HepG2 (cell line): ENCODE data around the gene MPP7. TPM values are rescaled to one million over a fixed set of nuclear protein-coding genes. Genes with fewer than 3 reads are reported as not detected.
A peak's percentile ranks its signal among the peaks of the same experiment; 100 is the strongest.

ENCODE experiments used
- ATAC-seq: fragments of 200-7000 bp; cut with Tn5 transposase; 3 replicates; pipeline ENCODE4 v1.9.1; 2020; ENCODE audit warnings: mild to moderate bottlenecking, moderate library complexity
- BruUV-seq: library from RNA; stranded (reverse); fragments of 400-500 nt; replicated peaks from 2 replicates; lab custom pipeline; 2021; lab: Mats Ljungman, UMichigan
- CTCF ChIA-PET: fragments of 300-600 bp; formaldehyde crosslinking; extraction: SDS; loops from one replicate; lab custom pipeline; 2021; ENCODE audit warnings: low total read pairs, inconsistent platforms, low intra/inter-chr PET ratio; lab: Yijun Ruan, JAX
- POLR2A ChIA-PET: fragments of 350-600 bp; sonication (Branson Sonifier 250); formaldehyde crosslinking; loops from one replicate; lab custom pipeline; 2020; ENCODE audit warnings: antibody characterized with exemption, inconsistent platforms; lab: Yijun Ruan, JAX
- DNase-seq: peaks from one replicate; pipeline ENCODE4 v3.0.0-alpha.2; 2015; ENCODE audit warnings: low spot score
- FAIRE-seq: peaks from 3 replicates; lab custom pipeline; 2011; peaks lifted over from hg19 to GRCh38; lab: Jason Lieb, UNC
- H2AFZ ChIP-seq: one replicate; pipeline ENCODE4 v1.6.1; 2011; ENCODE audit warnings: low read length, inconsistent platforms
- H3K27ac ChIP-seq: fragments of 300-600 bp; 3 replicates; pipeline ENCODE4 v1.8.0; 2011; ENCODE audit warnings: mixed run types, mild to moderate bottlenecking, mixed read lengths, low read length, inconsistent platforms; ENCODE audit not compliant: insufficient read depth; ENCODE audit errors: extremely low read length
- H3K27me3 ChIP-seq, 2 experiments: fragments of 200-600 bp in 1 of 2; 2 replicates in 1 of 2; 3 replicates in 1 of 2; pipeline versions ENCODE4 v1.6.0 to v1.8.0; 2011; ENCODE audit warnings: low read length in 2 of 2, mild to moderate bottlenecking in 2 of 2, moderate library complexity in 2 of 2, inconsistent platforms in 1 of 2; ENCODE audit not compliant: insufficient read depth in 2 of 2, control insufficient read depth in 1 of 2
- H3K36me3 ChIP-seq, 2 experiments: fragments of 200-600 bp in 1 of 2; replicated peaks in 1 of 2; 2 replicates in 1 of 2; 3 replicates in 1 of 2; pipeline versions ENCODE4 v1.5.1 to v1.8.0; 2011; ENCODE audit warnings: low read length in 2 of 2, inconsistent platforms in 1 of 2; ENCODE audit not compliant: insufficient read depth in 2 of 2, control insufficient read depth in 1 of 2
- H3K4me1 ChIP-seq: 2 replicates; pipeline ENCODE4 v1.5.1; 2012; ENCODE audit warnings: low read length, inconsistent platforms; ENCODE audit not compliant: insufficient read depth
- H3K4me2 ChIP-seq: 2 replicates; pipeline ENCODE4 v1.6.0; 2011; ENCODE audit warnings: low read depth, low read length, inconsistent platforms
- H3K4me3 ChIP-seq, 3 experiments: fragments of 200-600 bp in 1 of 3; sonication (generic), shearing (Covaris generic) in 1 of 3; replicated peaks in 1 of 3; 2 replicates each; pipeline ENCODE4 v1.5.1; 2011 to 2016; ENCODE audit warnings: low read length in 3 of 3, inconsistent platforms in 2 of 3, low read depth in 2 of 3, mild to moderate bottlenecking in 2 of 3, control low read depth in 1 of 3, mixed read lengths in 1 of 3; ENCODE audit not compliant: insufficient read depth in 1 of 3
- H3K79me2 ChIP-seq: one replicate; pipeline ENCODE4 v1.6.1; 2011; ENCODE audit warnings: low read length, inconsistent platforms; ENCODE audit not compliant: insufficient read depth
- H3K9ac ChIP-seq: 2 replicates; pipeline ENCODE4 v1.6.0; 2011; ENCODE audit warnings: mild to moderate bottlenecking, low read depth, low read length, inconsistent platforms; ENCODE audit not compliant: insufficient read depth
- H3K9me3 ChIP-seq: 2 replicates; pipeline ENCODE4 v1.5.1; 2012; ENCODE audit warnings: mild to moderate bottlenecking, low read length
- H4K20me1 ChIP-seq: 2 replicates; pipeline ENCODE4 v1.6.0; 2011; ENCODE audit warnings: inconsistent platforms, mild to moderate bottlenecking, low read length, moderate library complexity; ENCODE audit not compliant: insufficient read depth
- GATA4 ChIP-seq: sonication (generic); IDR thresholded peaks from 2 replicates; pipeline ENCODE4 v1.6.1; 2016; ENCODE audit warnings: antibody characterized with exemption, low read depth, borderline replicate concordance
- HIC2 ChIP-seq: sonication (generic); formaldehyde crosslinking; IDR thresholded peaks from 2 replicates; pipeline ENCODE4 v1.9.0; 2022; ENCODE audit warnings: low read depth, missing genetic modification reagents
- KDM6A ChIP-seq: IDR thresholded peaks from 2 replicates; pipeline ENCODE4 v1.6.1; 2016; ENCODE audit warnings: low read depth
- LCORL ChIP-seq, 2 experiments: fragments of 450-650 bp in 1 of 2; sonication (generic) in 1 of 2; formaldehyde crosslinking in 1 of 2; IDR thresholded peaks; 2 replicates each; pipeline versions ENCODE4 v1.5.0 to v1.6.1; 2017 to 2020; ENCODE audit warnings: antibody characterized with exemption in 1 of 2, missing genetic modification reagents in 1 of 2
- MLXIP ChIP-seq: sonication (generic); formaldehyde crosslinking; IDR thresholded peaks from 2 replicates; pipeline ENCODE4 v1.9.0; 2021; ENCODE audit warnings: missing genetic modification reagents, borderline replicate concordance
- NRL ChIP-seq: sonication (generic); formaldehyde crosslinking; IDR thresholded peaks from 2 replicates; pipeline ENCODE4 v1.5.0; 2020; ENCODE audit warnings: missing genetic modification reagents, mild to moderate bottlenecking, moderate library complexity, borderline replicate concordance
- SMARCC2 ChIP-seq: fragments of 450-650 bp; IDR thresholded peaks from 2 replicates; pipeline ENCODE4 v1.6.1; 2017; ENCODE audit warnings: antibody characterized with exemption, mild to moderate bottlenecking
- ZMYM2 ChIP-seq: sonication (generic); formaldehyde crosslinking; IDR thresholded peaks from 2 replicates; pipeline ENCODE4 v1.8.0; 2022; ENCODE audit warnings: mild to moderate bottlenecking, missing genetic modification reagents
- ZNF615 ChIP-seq: sonication (generic); formaldehyde crosslinking; IDR thresholded peaks from 2 replicates; pipeline ENCODE4 v1.5.0; 2020; ENCODE audit warnings: mild to moderate bottlenecking, missing genetic modification reagents, borderline replicate concordance
- WGBS: methylation state at CpG from one replicate; pipeline ENCODE4 v1.1.6; 2017; ENCODE audit warnings: low lambda C conversion rate; 5-methylcytosine and 5-hydroxymethylcytosine counted together
- in situ Hi-C: cut with HindIII; loops from 2 replicates; pipeline ENCODE4 v1.10.0; 2017; ENCODE audit warnings: low pct_unique_long_range_greater_than_20kb; ENCODE audit not compliant: extremely low pct_ligation_motif_present
- intact Hi-C: fragments of 100-400 bp; cut with micrococcal nuclease; formaldehyde crosslinking; loops from one replicate; pipeline ENCODE4 v1.10.0; 2022; ENCODE audit not compliant: unreplicated experiment
- polyA plus RNA-seq, 8 experiments: library from polyadenylated mRNA; depleted of rRNA in 3 of 8; stranded (reverse) in 7 of 8; unstranded in 1 of 8; fragments of >200 nt; fragmentation: Illumina TruSeq in 4 of 8; extraction: Trizol in 4 of 8; gene quantifications; 2 replicates each; pipeline versions ENCODE4 v1.2.1 to v1.2.3, GENCODE V29; 2011 to 2016; ENCODE audit warnings: low read depth in 4 of 8, missing spikeins in 1 of 8, mixed read lengths in 1 of 8; ENCODE audit not compliant: insufficient read depth in 1 of 8
- total RNA-seq, 5 experiments: library from RNA; depleted of rRNA; stranded (reverse); fragments of >200 nt; fragmentation: Illumina TruSeq; extraction: Trizol; gene quantifications; 2 replicates each; pipeline ENCODE4 v1.2.3, GENCODE V29; 2016; ENCODE audit warnings: low read depth in 1 of 5
- TF ChIP-seq, protein P1 (sequence below): sonication (generic); formaldehyde crosslinking; IDR thresholded peaks from 2 replicates; pipeline ENCODE4 v1.5.0; 2020; ENCODE audit warnings: mild to moderate bottlenecking, missing genetic modification reagents, moderate library complexity
- TF ChIP-seq, protein P2 (sequence below): sonication (generic); formaldehyde crosslinking; IDR thresholded peaks from 2 replicates; pipeline ENCODE4 v1.8.0; 2022; ENCODE audit warnings: missing genetic modification reagents, low read depth, mild to moderate bottlenecking, borderline replicate concordance

The MPP7 gene
- total and polyA plus RNA-seq, 2 of the 13 experiments (the other 11 are each of a cell fraction or from before 2014, with no cell fraction given): 6.8 to 16.4 TPM

- TF ChIP-seq ZMYM2 (CRISPR knock-in tag) (no peak), GATA4 (no peak), ZNF615 (CRISPR knock-in tag) (no peak)
- TF ChIP-seq, protein P1, sequence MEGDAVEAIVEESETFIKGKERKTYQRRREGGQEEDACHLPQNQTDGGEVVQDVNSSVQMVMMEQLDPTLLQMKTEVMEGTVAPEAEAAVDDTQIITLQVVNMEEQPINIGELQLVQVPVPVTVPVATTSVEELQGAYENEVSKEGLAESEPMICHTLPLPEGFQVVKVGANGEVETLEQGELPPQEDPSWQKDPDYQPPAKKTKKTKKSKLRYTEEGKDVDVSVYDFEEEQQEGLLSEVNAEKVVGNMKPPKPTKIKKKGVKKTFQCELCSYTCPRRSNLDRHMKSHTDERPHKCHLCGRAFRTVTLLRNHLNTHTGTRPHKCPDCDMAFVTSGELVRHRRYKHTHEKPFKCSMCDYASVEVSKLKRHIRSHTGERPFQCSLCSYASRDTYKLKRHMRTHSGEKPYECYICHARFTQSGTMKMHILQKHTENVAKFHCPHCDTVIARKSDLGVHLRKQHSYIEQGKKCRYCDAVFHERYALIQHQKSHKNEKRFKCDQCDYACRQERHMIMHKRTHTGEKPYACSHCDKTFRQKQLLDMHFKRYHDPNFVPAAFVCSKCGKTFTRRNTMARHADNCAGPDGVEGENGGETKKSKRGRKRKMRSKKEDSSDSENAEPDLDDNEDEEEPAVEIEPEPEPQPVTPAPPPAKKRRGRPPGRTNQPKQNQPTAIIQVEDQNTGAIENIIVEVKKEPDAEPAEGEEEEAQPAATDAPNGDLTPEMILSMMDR (CRISPR knock-in tag): 0 out of 2 replicates have a peak, but pooled peaks have one; percentile 6
- no peaks in the 10 kb centered on the region for H4K20me1 ChIP-seq
- DNase-seq: no peak
- no peak overlapping the region for H2AFZ ChIP-seq
- WGBS: 100% methylated on average over 2 of the region's 2 CpGs
- BruUV-seq: no TSS peak
- H3K79me2 ChIP-seq: peaks cover 23% of the 10 kb centered on the region
- POLR2A ChIA-PET: no interaction called here
- no peaks in the 10 kb centered on the region for H3K36me3 ChIP-seq
- in situ Hi-C loops: loop anchor here (10.0 kb wide), 1 partner anchor 65 kb away; no protein-coding TSS in a partner anchor
- peaks cover 54% of the 10 kb centered on the region for H3K4me1 ChIP-seq
- no peak overlapping the region for H3K9ac ChIP-seq
- ATAC-seq: no peak
- no peaks in the 10 kb centered on the region for H3K27me3 ChIP-seq
- no peaks in the 10 kb centered on the region for H3K9me3 ChIP-seq
- H3K27ac ChIP-seq: no peak overlapping the region
- no peak overlapping the region for H3K4me3 ChIP-seq
- CTCF ChIA-PET: no interaction called here
- FAIRE-seq: no peak
- no peak overlapping the region for H3K4me2 ChIP-seq
- intact Hi-C loops: loop anchor here (5.0 kb wide), 1 partner anchor 558 kb away; no protein-coding TSS in a partner anchor
Measured at GRCh38 chr10:28300027-28300426, 2.8 kb downstream of the MPP7 start.

DNA sequence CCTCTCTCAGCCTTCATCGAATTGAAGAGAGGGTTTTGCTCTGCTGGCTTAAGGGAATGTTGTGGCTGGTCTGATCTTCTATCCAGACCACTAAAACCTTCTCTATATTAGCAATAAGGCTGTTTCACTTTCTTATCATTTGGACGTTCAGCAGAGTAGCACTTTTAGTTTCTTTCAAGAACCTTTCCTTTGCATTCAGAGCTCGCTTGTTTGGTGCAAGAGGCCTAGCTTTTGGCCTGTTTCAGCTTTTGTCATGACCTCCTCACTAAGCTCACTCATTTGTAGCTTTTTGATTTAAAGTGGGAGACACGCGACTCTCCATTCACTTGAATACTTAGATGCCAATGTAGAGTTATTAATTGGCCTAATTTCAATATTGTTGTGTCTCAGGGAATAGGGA, 3.9 kb downstream of the MPP7 start:
- Histone ChIP-seq H3K79me2 (peaks cover 30% of the 10 kb centered on the region), H2AFZ (no peak overlapping the region), H3K27ac (no peak overlapping the region), H3K36me3 (no peaks in the 10 kb centered on the region), H3K4me2 (no peak overlapping the region), H4K20me1 (no peaks in the 10 kb centered on the region), H3K9me3 (no peaks in the 10 kb centered on the region), H3K4me3 (no peak overlapping the region), H3K27me3 (no peaks in the 10 kb centered on the region), H3K9ac (no peak overlapping the region), H3K4me1 (peaks cover 52% of the 10 kb centered on the region)
- DNase-seq (no peak), ATAC-seq (no peak), FAIRE-seq (no peak)
- POLR2A ChIA-PET: no interaction called here
- in situ Hi-C loops: no loop called here
- intact Hi-C loops: no loop called here
- no TSS peak for BruUV-seq
- WGBS: 91% methylated on average over 5 of the region's 5 CpGs
- CTCF ChIA-PET: no interaction called here
- TF ChIP-seq NRL (CRISPR knock-in tag) (no peak), KDM6A (CRISPR knock-in tag) (no peak), SMARCC2 (no peak), MLXIP (CRISPR knock-in tag) (no peak), LCORL (IDR thresholded peaks at IDR 0.05) (no peak), LCORL (CRISPR knock-in tag; IDR thresholded peaks at IDR 0.05) (no peak), HIC2 (CRISPR knock-in tag) (no peak)
- TF ChIP-seq, protein P2, sequence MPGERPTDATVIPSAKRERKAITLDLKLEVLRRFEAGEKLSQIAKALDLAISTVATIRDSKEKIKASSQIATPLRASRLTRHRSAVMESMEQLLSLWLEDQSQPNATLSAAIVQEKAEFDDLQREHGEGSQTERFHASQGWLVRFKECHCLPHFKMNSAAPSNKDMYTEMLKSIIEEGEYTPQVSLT: no peak
